GM18505 (cell line): Measurements from ENCODE around the gene MMP23B.
"Not testable (repeated sequence)": the region's sequence is repeated elsewhere in the genome, so short reads cannot be mapped to it uniquely, and the experiment has no call there.

Experiments used
- ATAC-seq: cut with Tn5 transposase; IDR thresholded peaks from one replicate; pipeline ENCODE4 v1.9.1; 2021; ENCODE audit not compliant: unreplicated experiment
- POLR2A ChIP-seq: IDR thresholded peaks from 4 replicates; pipeline ENCODE4 v1.6.1; 2011; ENCODE audit warnings: borderline replicate concordance; ENCODE audit not compliant: insufficient read depth, insufficient read length; ENCODE audit errors: extremely low read depth

The MMP23B gene

GRCh38 chr1:1627829-1628753 lies 3.9 kb upstream of the MMP23B start:
- no peak for TF ChIP-seq POLR2A
- no peak for ATAC-seq

- no peak for TF ChIP-seq POLR2A
- no peak for ATAC-seq
Measured at GRCh38 chr1:1628754-1629429, 3.1 kb upstream of the MMP23B start.

- ATAC-seq: no peak
- no peak for TF ChIP-seq POLR2A
Measured at GRCh38 chr1:1629430-1630190, 2.4 kb upstream of the MMP23B start.

GRCh38 chr1:1630191-1630964 lies 1.6 kb upstream of the MMP23B start:
- peak; percentile 58 for ATAC-seq
- TF ChIP-seq POLR2A: peak; percentile 18

GRCh38 chr1:1630965-1631781 lies 800 bp upstream of the MMP23B start:
- no peak for ATAC-seq
- no peak for TF ChIP-seq POLR2A

- ATAC-seq: not testable (repeated sequence)
Measured at GRCh38 chr1:1633409-1633808, 1.4 kb downstream of the MMP23B start.

- ATAC-seq: not testable (repeated sequence)
Measured at GRCh38 chr1:1634613-1635012, 2.6 kb downstream of the MMP23B start.

GRCh38 chr1:1636621-1637478 lies 4.9 kb downstream of the MMP23B start:
- ATAC-seq: not testable (repeated sequence)

GRCh38 chr1:1637479-1637875 lies 5.5 kb downstream of the MMP23B start:
- ATAC-seq: not testable (repeated sequence)

GRCh38 chr1:1638528-1638927 lies 6.6 kb downstream of the MMP23B start:
- not testable (repeated sequence) for ATAC-seq

- not testable (repeated sequence) for ATAC-seq
Measured at GRCh38 chr1:1639368-1639767, 7.4 kb downstream of the MMP23B start.

- not testable (repeated sequence) for ATAC-seq
Measured at GRCh38 chr1:1640081-1640480, 8.1 kb downstream of the MMP23B start.

GRCh38 chr1:1640711-1641461 lies 8.9 kb downstream of the MMP23B start:
- ATAC-seq: not testable (repeated sequence)

GRCh38 chr1:1646326-1646725 lies 14.4 kb downstream of the MMP23B start:
- not testable (repeated sequence) for ATAC-seq

GRCh38 chr1:1647567-1648241 lies 15.7 kb downstream of the MMP23B start:
- not testable (repeated sequence) for ATAC-seq

- not testable (repeated sequence) for ATAC-seq
Measured at GRCh38 chr1:1648265-1648664, 16.3 kb downstream of the MMP23B start.
